Peyer's patch (tissue), 4 donors: ENCODE measurements around the gene TIGD1. TPM values are rescaled to one million over a fixed set of nuclear protein-coding genes. Genes with fewer than 3 reads are reported as not detected.

ENCODE experiments used
- DNase-seq, 3 donors: peaks; one replicate each; pipeline ENCODE4 v3.0.0-alpha.2; 2017 to 2019
- H3K27ac ChIP-seq, 4 donors: fragments of 200-600 bp; sonication (generic); one replicate each; pipeline ENCODE4 v1.5.1; 2016 to 2019
- H3K27me3 ChIP-seq, 2 donors: fragments of 200-600 bp; sonication (generic); one replicate each; pipeline ENCODE4 v1.5.1; 2019
- H3K36me3 ChIP-seq, 3 donors: fragments of 200-600 bp; sonication (generic); one replicate each; pipeline ENCODE4 v1.5.1; 2016 to 2019
- H3K4me1 ChIP-seq, 4 donors: fragments of 200-600 bp; sonication (generic); one replicate each; pipeline ENCODE4 v1.5.1; 2016 to 2019
- H3K4me3 ChIP-seq, 4 donors: fragments of 200-600 bp; sonication (generic); 1 replicate in 3 of 4; 2 replicates in 1 of 4; pipeline ENCODE4 v1.5.1; 2016 to 2019; ENCODE audit warnings: mild to moderate bottlenecking in 1 of 4
- H3K9me3 ChIP-seq, 4 donors: fragments of 200-600 bp; sonication (generic); one replicate each; pipeline ENCODE4 v1.5.1; 2016 to 2019; ENCODE audit warnings: mild to moderate bottlenecking in 1 of 4
- CTCF ChIP-seq, 6 experiments: fragments of 450-650 bp in 4 of 6; fragments of 200-600 bp in 2 of 6; sonication (generic) in 1 of 6; IDR thresholded peaks; one replicate each; pipeline ENCODE4 v1.5.1; 2017 to 2019; ENCODE audit warnings: antibody characterized with exemption in 6 of 6, mild to moderate bottlenecking in 3 of 6, moderate library complexity in 1 of 6
- POLR2A ChIP-seq, 2 donors: fragments of 450-650 bp; IDR thresholded peaks; one replicate each; pipeline ENCODE4 v1.5.1; 2017; ENCODE audit warnings: antibody characterized with exemption in 2 of 2, mild to moderate bottlenecking in 2 of 2, moderate library complexity in 2 of 2
- total RNA-seq, 4 donors: library from RNA; depleted of rRNA; stranded (reverse); fragments of >200 nt; gene quantifications; one replicate each; pipeline ENCODE4 v1.1.0, GENCODE V29; 2016

The TIGD1 gene
- total RNA-seq, 4 donors from 2014 or later: 8.6 to 31.4 (median 13.4) TPM

- Histone ChIP-seq H3K9me3 (no peaks in the 10 kb centered on the region), H3K4me1 (peaks cover 0 to 25% (median 16%) of the 10 kb centered on the region in 4 donors), H3K36me3 (no peaks in the 10 kb centered on the region), H3K27ac (no peak overlapping the region), H3K4me3 (no peak overlapping the region), H3K27me3 (peaks cover 0 to 27% of the 10 kb centered on the region in 2 donors)
- DNase-seq: no peak
- no peak for TF ChIP-seq CTCF (IDR thresholded peaks at IDR 0.05)
- TF ChIP-seq POLR2A (IDR thresholded peaks at IDR 0.05): no peak
Measured at GRCh38 chr2:232523402-232523681, 27.0 kb downstream of the TIGD1 start.

GRCh38 chr2:232522623-232523401 is 27.5 kb downstream of the TIGD1 start:
- peaks cover 0 to 27% of the 10 kb centered on the region in 2 donors for H3K27me3 ChIP-seq
- DNase-seq: no peak
- peak overlapping the region in 2 of 4 donors; percentile 37 to 38 for H3K4me3 ChIP-seq
- peaks cover 0 to 25% (median 16%) of the 10 kb centered on the region in 4 donors for H3K4me1 ChIP-seq
- H3K36me3 ChIP-seq: no peaks in the 10 kb centered on the region
- no peak overlapping the region for H3K27ac ChIP-seq
- no peaks in the 10 kb centered on the region for H3K9me3 ChIP-seq
- TF ChIP-seq POLR2A (IDR thresholded peaks at IDR 0.05) (no peak), CTCF (IDR thresholded peaks at IDR 0.05) (no peak)

GRCh38 chr2:232521959-232522622 is 28.3 kb downstream of the TIGD1 start:
- TF ChIP-seq CTCF (IDR thresholded peaks at IDR 0.05) (peak; percentile 32 to 94 (median 84)), POLR2A (IDR thresholded peaks at IDR 0.05) (no peak)
- peak; percentile 39 to 78 (median 74) for DNase-seq
- no peaks in the 10 kb centered on the region for H3K36me3 ChIP-seq
- peaks cover 0 to 25% (median 16%) of the 10 kb centered on the region in 4 donors for H3K4me1 ChIP-seq
- H3K27ac ChIP-seq: no peak overlapping the region
- no peaks in the 10 kb centered on the region for H3K9me3 ChIP-seq
- peaks cover 0 to 27% of the 10 kb centered on the region in 2 donors for H3K27me3 ChIP-seq
- H3K4me3 ChIP-seq: peak overlapping the region in 3 of 4 donors; percentile 37 to 39 (median 38)

GRCh38 chr2:232521098-232521497 is 29.3 kb downstream of the TIGD1 start:
- H3K36me3 ChIP-seq: no peaks in the 10 kb centered on the region
- DNase-seq: no peak
- TF ChIP-seq POLR2A (IDR thresholded peaks at IDR 0.05) (no peak), CTCF (IDR thresholded peaks at IDR 0.05) (no peak)
- H3K27ac ChIP-seq: no peak overlapping the region
- H3K9me3 ChIP-seq: no peaks in the 10 kb centered on the region
- H3K4me3 ChIP-seq: no peak overlapping the region
- H3K4me1 ChIP-seq: peaks cover 0 to 25% (median 16%) of the 10 kb centered on the region in 4 donors
- H3K27me3 ChIP-seq: peaks cover 0 to 27% of the 10 kb centered on the region in 2 donors

- no peak for DNase-seq
- Histone ChIP-seq H3K36me3 (no peaks in the 10 kb centered on the region), H3K27me3 (peaks cover 0 to 27% of the 10 kb centered on the region in 2 donors), H3K4me1 (peaks cover 0 to 25% (median 16%) of the 10 kb centered on the region in 4 donors), H3K4me3 (no peak overlapping the region), H3K27ac (no peak overlapping the region), H3K9me3 (no peaks in the 10 kb centered on the region)
- TF ChIP-seq POLR2A (IDR thresholded peaks at IDR 0.05) (no peak), CTCF (IDR thresholded peaks at IDR 0.05) (no peak)
Measured at GRCh38 chr2:232520489-232520888, 29.9 kb downstream of the TIGD1 start.
